GM12878 (cell line): ENCODE results near the gene INPP4B. TPM values are rescaled to one million over a fixed set of nuclear protein-coding genes. Genes with fewer than 3 reads are reported as not detected.
A peak's percentile ranks its signal among the peaks of the same experiment; 100 is the strongest.

Experiments
- ATAC-seq: fragments of 200-7000 bp; cut with Tn5 transposase; 3 replicates; pipeline ENCODE4 v1.9.1; 2020; ENCODE audit warnings: mild to moderate bottlenecking, moderate library complexity
- BruUV-seq: library from RNA; stranded (reverse); fragments of 400-500 nt; replicated peaks from 2 replicates; lab custom pipeline; 2021; lab: Mats Ljungman, UMichigan
- CTCF ChIA-PET: fragments of 300-600 bp; sonication (Branson Sonifier 250); formaldehyde crosslinking; extraction: SDS; loops from one replicate; lab custom pipeline; 2021; ENCODE audit warnings: inconsistent platforms; lab: Yijun Ruan, JAX
- POLR2A ChIA-PET: fragments of 350-600 bp; formaldehyde crosslinking; extraction: SDS; loops from one replicate; lab custom pipeline; 2021; ENCODE audit warnings: inconsistent platforms; lab: Charles Lee
- RAD21 ChIA-PET: fragments of 300-600 bp; sonication (Branson Sonifier 250); formaldehyde crosslinking; loops from one replicate; lab custom pipeline; 2023; ENCODE audit warnings: antibody characterized with exemption; ENCODE audit not compliant: unreplicated experiment; lab: Charles Lee
- SMC1A ChIA-PET: fragments of 300-600 bp; sonication (Branson Sonifier 250); formaldehyde crosslinking; loops from one replicate; lab custom pipeline; 2023; ENCODE audit not compliant: unreplicated experiment, uncharacterized antibody; lab: Charles Lee
- DNase-seq: peaks from one replicate; pipeline ENCODE4 v3.0.0-alpha.2; 2011; ENCODE audit warnings: low read depth, low spot score
- FAIRE-seq: peaks from 3 replicates; lab custom pipeline; 2011; peaks lifted over from hg19 to GRCh38; lab: Jason Lieb, UNC
- H2AFZ ChIP-seq: 2 replicates; pipeline ENCODE4 v1.6.0; 2011; ENCODE audit warnings: low read depth, low read length, control low read depth; ENCODE audit not compliant: control insufficient read depth
- H3K27ac ChIP-seq: 2 replicates; pipeline ENCODE4 v1.5.1; 2011; ENCODE audit warnings: control low read depth; ENCODE audit not compliant: control insufficient read depth, insufficient read depth
- H3K27me3 ChIP-seq, 2 experiments: replicated peaks in 1 of 2; 2 replicates each; pipeline versions ENCODE4 v1.6.0 to v1.6.1; 2011; ENCODE audit warnings: low read length in 1 of 2; ENCODE audit not compliant: control insufficient read depth in 2 of 2, insufficient read depth in 2 of 2
- H3K36me3 ChIP-seq, 2 experiments: 2 replicates each; pipeline ENCODE4 v1.5.1; 2011; ENCODE audit warnings: low read length in 1 of 2; ENCODE audit not compliant: control insufficient read depth in 2 of 2, insufficient read depth in 2 of 2
- H3K4me1 ChIP-seq: 2 replicates; pipeline ENCODE4 v1.6.1; 2011; ENCODE audit warnings: mild to moderate bottlenecking, low read length, moderate library complexity, mixed read lengths; ENCODE audit not compliant: control insufficient read depth, insufficient read depth
- H3K4me2 ChIP-seq: 2 replicates; pipeline ENCODE4 v1.6.0; 2011; ENCODE audit warnings: control low read depth; ENCODE audit not compliant: control insufficient read depth, insufficient read depth
- H3K4me3 ChIP-seq: fragments of 200-600 bp; sonication (generic); 2 replicates; pipeline ENCODE4 v1.5.1; 2016
- H3K79me2 ChIP-seq: 2 replicates; pipeline ENCODE4 v1.6.0; 2011; ENCODE audit warnings: low read length; ENCODE audit not compliant: control insufficient read depth, insufficient read depth
- H3K9ac ChIP-seq: 2 replicates; pipeline ENCODE4 v1.8.0; 2011; ENCODE audit warnings: low read length, control low read depth, mixed read lengths; ENCODE audit not compliant: control insufficient read depth, insufficient read depth
- H3K9me3 ChIP-seq: replicated peaks from 3 replicates; pipeline ENCODE4 v1.5.1; 2011; ENCODE audit warnings: mild to moderate bottlenecking, low read length; ENCODE audit not compliant: control insufficient read depth, insufficient read depth
- H4K20me1 ChIP-seq: 2 replicates; pipeline ENCODE4 v1.6.0; 2011; ENCODE audit not compliant: control insufficient read depth, insufficient read depth
- E4F1 ChIP-seq: fragments of 450-650 bp; IDR thresholded peaks from 2 replicates; pipeline ENCODE4 v1.6.1; 2018; ENCODE audit warnings: borderline replicate concordance, mild to moderate bottlenecking; ENCODE audit not compliant: partially characterized antibody
- IKZF1 ChIP-seq: fragments of 450-650 bp; conservative IDR thresholded peaks from 2 replicates; pipeline ENCODE4 v1.6.1; 2017; ENCODE audit warnings: antibody characterized with exemption, mild to moderate bottlenecking
- MEF2B ChIP-seq: fragments of 450-650 bp; IDR thresholded peaks from 2 replicates; pipeline ENCODE4 v1.6.1; 2018; ENCODE audit warnings: mild to moderate bottlenecking, moderate library complexity; ENCODE audit not compliant: partially characterized antibody, poor library complexity, severe bottlenecking
- NFIC ChIP-seq: IDR thresholded peaks from 2 replicates; pipeline ENCODE4 v1.6.1; 2012; ENCODE audit warnings: low read depth, mild to moderate bottlenecking, inconsistent platforms, low read length, moderate library complexity
- PAX5 ChIP-seq: IDR thresholded peaks from 2 replicates; pipeline ENCODE4 v1.6.1; 2011; ENCODE audit warnings: low read depth, low read length, borderline replicate concordance
- RELA ChIP-seq: fragments of 450-650 bp; IDR thresholded peaks from 2 replicates; pipeline ENCODE4 v1.8.0; 2014; ENCODE audit warnings: borderline replicate concordance; ENCODE audit not compliant: partially characterized antibody
- SMAD1 ChIP-seq: fragments of 450-650 bp; IDR thresholded peaks from 2 replicates; pipeline ENCODE4 v1.6.1; 2018; ENCODE audit warnings: mild to moderate bottlenecking, low read depth; ENCODE audit not compliant: partially characterized antibody
- SMARCA5 ChIP-seq: fragments of 450-650 bp; IDR thresholded peaks from 2 replicates; pipeline ENCODE4 v1.6.1; 2017; ENCODE audit warnings: mild to moderate bottlenecking
- USF2 ChIP-seq: IDR thresholded peaks from 2 replicates; pipeline ENCODE4 v1.6.1; 2011; ENCODE audit warnings: low read depth, low read length, improper control_type of control experiment, borderline replicate concordance
- YY1 ChIP-seq: IDR thresholded peaks from 2 replicates; pipeline ENCODE4 v1.6.1; 2011; ENCODE audit warnings: low read depth, mild to moderate bottlenecking, low read length
- ZBTB11 ChIP-seq: fragments of 450-650 bp; formaldehyde crosslinking; IDR thresholded peaks from 2 replicates; pipeline ENCODE4 v1.5.0; 2022; ENCODE audit warnings: mild to moderate bottlenecking, missing genetic modification characterization
- ZBTB33 ChIP-seq: fragments of 450-650 bp; IDR thresholded peaks from 2 replicates; pipeline ENCODE4 v1.6.1; 2017; ENCODE audit warnings: mild to moderate bottlenecking
- ZNF217 ChIP-seq: fragments of 450-650 bp; IDR thresholded peaks from 2 replicates; pipeline ENCODE4 v1.6.1; 2017; ENCODE audit warnings: antibody characterized with exemption, mild to moderate bottlenecking
- ZNF24 ChIP-seq: fragments of 450-650 bp; IDR thresholded peaks from 2 replicates; pipeline ENCODE4 v1.6.1; 2017; ENCODE audit warnings: antibody characterized with exemption, mild to moderate bottlenecking
- ZNF274 ChIP-seq: IDR thresholded peaks from one replicate; pipeline ENCODE4 v1.8.0; 2011; ENCODE audit not compliant: insufficient read length, insufficient read depth
- WGBS: methylation state at CpG from one replicate; pipeline ENCODE4 v1.1.6; 2016; ENCODE audit warnings: low lambda C conversion rate; ENCODE audit not compliant: insufficient replicate concordance, insufficient coverage; ENCODE audit errors: missing lambda C conversion rate; 5-methylcytosine and 5-hydroxymethylcytosine counted together
- in situ Hi-C: fragments of 300-500 bp; cut with MboI; formaldehyde crosslinking; loops from 9 replicates; pipeline ENCODE4 v1.14.3; 2018; ENCODE audit warnings: mixed read lengths
- intact Hi-C: fragments of 100-400 bp; cut with micrococcal nuclease; formaldehyde crosslinking; loops from one replicate; pipeline ENCODE4 v1.14.2; 2022; ENCODE audit not compliant: unreplicated experiment
- polyA plus RNA-seq, 11 experiments: library from polyadenylated mRNA; depleted of rRNA in 4 of 11; unstranded in 6 of 11; stranded (reverse) in 5 of 11; fragments of >200 nt; fragmentation: Nextera tagmentation in 4 of 11; fragmentation: Illumina TruSeq in 1 of 11; extraction: Ambion mirVana in 4 of 11; extraction: Trizol in 1 of 11; gene quantifications; 1 replicate in 1 of 11; 2 replicates in 10 of 11; pipeline versions ENCODE4 v1.2.1 to v1.2.3, GENCODE V29; 2011 to 2016; ENCODE audit warnings: inconsistent platforms in 2 of 11, missing spikeins in 2 of 11, low read depth in 1 of 11
- total RNA-seq, 4 experiments: library from RNA; depleted of rRNA in 3 of 4; stranded (reverse); fragments of >200 nt in 3 of 4; fragmentation: Illumina TruSeq in 1 of 4; extraction: Trizol in 1 of 4; gene quantifications; 2 replicates each; pipeline versions ENCODE4 v1.2.1 to v1.2.3, GENCODE V29; 2013 to 2021

INPP4B gene
- total and polyA plus RNA-seq, 10 of the 15 experiments (the other 5 are each of a cell fraction or from before 2014, with no cell fraction given) = 0.53 to 11.2 (median 0.95) TPM

- SMC1A ChIA-PET = interaction anchor here (0.6 to 4.8 kb wide), 23 partner anchors 10 to 281 kb away, joined by 3 to 53 read pairs (median 4); no protein-coding TSS in a partner anchor
- H3K9me3 ChIP-seq = no peaks in the 10 kb centered on the region
- in situ Hi-C loops = no loop called here
- no peak overlapping the region for H3K27ac ChIP-seq
- intact Hi-C loops = loop anchor here (10.0 kb wide), 1 partner anchor 439 kb away; no protein-coding TSS in a partner anchor
- no peaks in the 10 kb centered on the region for H4K20me1 ChIP-seq
- H3K36me3 ChIP-seq = no peaks in the 10 kb centered on the region
- 5% methylated on average over 6 of the region's 6 CpGs for WGBS
- H3K9ac ChIP-seq = no peak overlapping the region
- RAD21 ChIA-PET = interaction anchor here (0.7 to 2.9 kb wide), 17 partner anchors 10 to 281 kb away, joined by 3 to 23 read pairs (median 5); no protein-coding TSS in a partner anchor
- CTCF ChIA-PET = interaction anchor here (1.0 to 1.5 kb wide), 13 partner anchors 9 to 280 kb away, joined by 3 to 9 read pairs (median 4); no protein-coding TSS in a partner anchor
- no peak overlapping the region for H3K4me3 ChIP-seq
- ATAC-seq = peak; percentile 56
- no peak for FAIRE-seq
- no peak overlapping the region for H2AFZ ChIP-seq
- no peaks in the 10 kb centered on the region for H3K79me2 ChIP-seq
- H3K4me2 ChIP-seq = no peak overlapping the region
- POLR2A ChIA-PET = interaction anchor here (0.7 to 1.5 kb wide), 8 partner anchors 10 to 215 kb away, joined by 3 to 6 read pairs (median 4); no protein-coding TSS in a partner anchor
- no peaks in the 10 kb centered on the region for H3K4me1 ChIP-seq
- H3K27me3 ChIP-seq = no peaks in the 10 kb centered on the region
- DNase-seq = peak; percentile 19
- BruUV-seq = no TSS peak
- no peak for TF ChIP-seq NFIC
- peak; percentile 89 for TF ChIP-seq ZNF24
- no peak for TF ChIP-seq SMAD1
- no peak for TF ChIP-seq PAX5
- no peak for TF ChIP-seq RELA
- no peak for TF ChIP-seq ZBTB11
- no peak for TF ChIP-seq YY1
- no peak for TF ChIP-seq E4F1
- TF ChIP-seq SMARCA5 = no peak
- no peak for TF ChIP-seq ZNF274
- peak; percentile 14; the same call in 1 of the 2 replicates for TF ChIP-seq ZNF217
- no peak for TF ChIP-seq ZBTB33
- TF ChIP-seq MEF2B = peak; percentile 89
- TF ChIP-seq USF2 = no peak
- peak; percentile 78 for TF ChIP-seq IKZF1
Observed at GRCh38 chr4:142563682-142564291, 282.3 kb downstream of the INPP4B start.
